Endothelial cell of coronary artery (primary cell): ENCODE measurements around the gene DDX24. TPM values are rescaled to one million over a fixed set of nuclear protein-coding genes. Genes with fewer than 3 reads are reported as not detected.

Experiments
- total RNA-seq: library from RNA; depleted of rRNA; stranded (reverse); fragments of >200 nt; gene quantifications from 2 replicates; pipeline ENCODE4 v1.2.3, GENCODE V29; 2014

The DDX24 gene, protein sequence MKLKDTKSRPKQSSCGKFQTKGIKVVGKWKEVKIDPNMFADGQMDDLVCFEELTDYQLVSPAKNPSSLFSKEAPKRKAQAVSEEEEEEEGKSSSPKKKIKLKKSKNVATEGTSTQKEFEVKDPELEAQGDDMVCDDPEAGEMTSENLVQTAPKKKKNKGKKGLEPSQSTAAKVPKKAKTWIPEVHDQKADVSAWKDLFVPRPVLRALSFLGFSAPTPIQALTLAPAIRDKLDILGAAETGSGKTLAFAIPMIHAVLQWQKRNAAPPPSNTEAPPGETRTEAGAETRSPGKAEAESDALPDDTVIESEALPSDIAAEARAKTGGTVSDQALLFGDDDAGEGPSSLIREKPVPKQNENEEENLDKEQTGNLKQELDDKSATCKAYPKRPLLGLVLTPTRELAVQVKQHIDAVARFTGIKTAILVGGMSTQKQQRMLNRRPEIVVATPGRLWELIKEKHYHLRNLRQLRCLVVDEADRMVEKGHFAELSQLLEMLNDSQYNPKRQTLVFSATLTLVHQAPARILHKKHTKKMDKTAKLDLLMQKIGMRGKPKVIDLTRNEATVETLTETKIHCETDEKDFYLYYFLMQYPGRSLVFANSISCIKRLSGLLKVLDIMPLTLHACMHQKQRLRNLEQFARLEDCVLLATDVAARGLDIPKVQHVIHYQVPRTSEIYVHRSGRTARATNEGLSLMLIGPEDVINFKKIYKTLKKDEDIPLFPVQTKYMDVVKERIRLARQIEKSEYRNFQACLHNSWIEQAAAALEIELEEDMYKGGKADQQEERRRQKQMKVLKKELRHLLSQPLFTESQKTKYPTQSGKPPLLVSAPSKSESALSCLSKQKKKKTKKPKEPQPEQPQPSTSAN
- total RNA-seq = 94.9 and 110 TPM in 2 replicates

DNA sequence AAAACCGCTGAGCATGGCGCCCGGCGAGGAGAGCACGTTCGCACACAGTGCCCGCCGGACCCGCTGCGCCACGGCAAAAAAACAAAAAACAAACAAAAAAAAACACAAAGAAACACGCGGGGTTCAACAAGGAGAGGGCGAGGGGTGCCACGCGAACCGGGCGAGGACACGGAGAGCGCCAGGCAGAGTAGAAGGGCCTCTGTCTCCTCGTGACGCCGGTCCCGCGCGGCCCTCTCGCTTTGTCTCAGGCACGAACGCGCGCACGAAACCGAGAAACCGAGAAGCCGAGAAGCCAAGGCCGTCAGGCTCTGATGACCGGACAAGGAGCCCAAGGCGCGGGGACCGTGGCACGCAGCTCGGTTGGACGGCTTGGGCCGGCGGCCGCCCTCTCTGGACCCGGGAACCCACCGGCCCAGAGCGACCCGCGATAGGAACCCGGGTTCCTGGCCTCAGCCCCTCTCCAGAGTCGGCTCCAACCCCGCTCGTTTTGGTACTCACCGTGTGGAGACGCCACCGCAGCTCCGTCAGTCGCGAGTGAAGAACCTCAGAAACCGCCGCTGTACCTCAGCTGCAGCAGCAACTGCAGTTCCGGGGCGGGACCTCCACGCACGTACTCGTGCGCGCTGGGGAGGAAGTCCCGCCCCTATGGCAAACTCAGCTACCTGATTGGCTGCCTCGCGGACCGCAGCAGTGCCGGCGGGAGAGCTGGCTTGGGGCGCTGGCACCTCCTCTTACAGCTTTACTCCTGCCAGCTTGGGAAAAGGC is at the start of gene DDX24, which contains the start of gene IFI27L1:
Gene DDX24, minus strand, starts transcription at position 582 of the 765 bp plus-strand sequence. CDS start 1,460 bp downstream, outside the sequence.
Gene IFI27L1, plus strand, starts transcription at position 690 of the 765 bp plus-strand sequence. CDS start 15,628 bp downstream, outside the sequence.

DNA sequence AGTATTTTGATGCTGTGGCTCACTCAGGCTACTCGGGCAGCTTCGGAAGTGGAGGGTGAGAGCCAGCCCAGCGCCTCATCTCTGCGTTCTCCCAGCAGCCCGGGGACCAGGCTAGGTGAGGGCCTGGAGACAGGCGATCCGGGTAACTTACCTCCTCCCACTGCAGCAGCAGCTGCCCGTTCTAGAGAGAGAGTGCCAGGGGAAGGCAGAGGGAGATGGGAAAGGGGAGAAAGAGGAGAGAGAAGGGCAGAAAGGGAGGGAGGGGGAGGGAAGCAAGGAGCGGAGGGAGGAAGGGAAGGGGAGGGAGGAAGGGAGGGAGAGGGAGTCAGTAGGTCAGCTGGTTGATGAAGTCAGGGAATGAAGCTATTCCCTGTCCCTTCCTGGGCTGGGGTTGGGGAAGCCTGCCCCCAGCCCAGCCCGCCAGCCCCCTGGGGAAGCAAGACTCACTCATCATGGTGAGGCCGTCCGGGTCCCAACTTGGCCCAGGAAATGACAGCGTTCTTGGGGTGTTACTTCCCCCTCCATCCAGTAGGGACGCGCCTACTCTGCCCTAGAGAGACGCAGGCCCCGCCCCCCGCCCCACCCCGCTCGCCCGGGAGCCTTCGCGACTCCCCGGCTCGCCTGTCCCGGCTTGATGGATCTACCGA is 48.2 kb upstream of the DDX24 start, which contains the start of gene IFI27L2:
Gene IFI27L2, minus strand, starts transcription at position 494 of the 647 bp plus-strand sequence. Its CDS starts 40 bp downstream, at position 454.

GRCh38 chr14:94110552-94111181 is 29.7 kb upstream of the DDX24 start, which contains the start of gene IFI27:
TSS of gene IFI27 (plus strand) at chr14:94110736.

DNA sequence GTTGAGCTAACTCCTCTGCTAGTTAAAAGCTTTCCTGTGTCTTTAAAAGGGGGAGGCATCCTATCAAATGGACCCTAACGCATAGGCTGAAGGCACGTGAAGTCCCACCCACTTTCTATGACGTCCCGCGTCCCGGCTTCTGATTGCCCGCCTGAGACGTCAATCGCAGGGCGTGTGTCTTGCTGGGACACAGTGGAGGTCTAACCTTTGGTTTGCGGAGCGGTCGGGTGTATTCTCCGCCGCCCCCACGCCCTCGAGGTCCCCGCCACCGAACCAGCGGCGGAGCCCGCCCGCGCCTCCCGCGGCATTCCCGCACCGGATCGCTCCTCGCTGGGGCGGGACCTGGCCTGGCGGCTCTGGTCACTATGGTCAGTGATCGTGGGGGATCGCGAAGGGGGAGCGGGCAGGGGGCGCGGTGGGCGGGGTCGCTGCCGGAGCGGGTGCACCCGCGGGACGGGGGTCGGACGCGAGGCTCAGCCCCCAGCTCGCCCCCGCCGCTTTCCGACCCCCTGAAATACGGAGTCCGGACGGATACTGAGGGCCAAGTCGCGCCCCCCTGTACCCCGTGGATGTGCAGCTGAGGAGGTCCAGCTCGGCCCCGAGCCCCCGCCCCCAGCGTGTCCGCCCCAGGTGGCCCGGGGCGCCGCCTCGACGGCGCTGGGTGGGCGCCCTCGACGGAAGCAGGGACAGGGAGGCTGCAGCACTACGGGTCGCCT is 54.7 kb downstream of the DDX24 start, which contains the start of gene OTUB2:
Gene OTUB2, plus strand, starts transcription at position 168 of the 716 bp plus-strand sequence. Its CDS starts 198 bp downstream, at position 366.

Other genes starting within 250 kb of the DDX24 start
- not detected in 2 replicates for gene FAM181A, start 153.9 kb downstream of the DDX24 start, total RNA-seq
- gene ASB2, start 104.6 kb downstream of the DDX24 start, total RNA-seq = 0.18 TPM in 1 of 2 replicates, not detected in the other
- gene CCDC197, start 83.9 kb downstream of the DDX24 start, total RNA-seq = not detected in 2 replicates
- gene OTUB2, start 54.9 kb downstream of the DDX24 start, total RNA-seq = 0.81 and 1.0 TPM in 2 replicates
- gene IFI27L1, start 108 bp upstream of the DDX24 start, total RNA-seq = 13.1 and 13.6 TPM in 2 replicates
- 168 and 327 TPM in 2 replicates for gene IFI27, start 29.5 kb upstream of the DDX24 start, total RNA-seq
- 110 and 129 TPM in 2 replicates for gene IFI27L2, start 48.4 kb upstream of the DDX24 start, total RNA-seq
- gene PPP4R4, start 93.1 kb upstream of the DDX24 start, total RNA-seq = 0.85 TPM in 1 of 2 replicates, not detected in the other
- not detected in 2 replicates for gene SERPINA10, start 212.1 kb upstream of the DDX24 start, total RNA-seq
- not detected in 2 replicates for gene SERPINA6, start 242.1 kb upstream of the DDX24 start, total RNA-seq